Neural progenitor cell (in vitro differentiated cells): ENCODE data around the gene ZNF614.

Experiments used
- EZH2 ChIP-seq: fragments of 200-600 bp; sonication (generic); IDR thresholded peaks from 2 replicates; pipeline ENCODE4 v1.6.1; 2017; ENCODE audit warnings: antibody characterized with exemption, mild to moderate bottlenecking, moderate library complexity
- EZH2phosphoT487 ChIP-seq: fragments of 200-600 bp; sonication (generic); IDR thresholded peaks from 2 replicates; pipeline ENCODE4 v1.6.1; 2017; ENCODE audit warnings: antibody characterized with exemption
- TF ChIP-seq, protein P1 (sequence below): fragments of 200-600 bp; sonication (generic); IDR thresholded peaks from 2 replicates; pipeline ENCODE4 v1.5.1; 2017; ENCODE audit warnings: antibody characterized with exemption, mild to moderate bottlenecking

- TF ChIP-seq EZH2 (no peak), EZH2phosphoT487 (no peak)
- TF ChIP-seq, protein P1, sequence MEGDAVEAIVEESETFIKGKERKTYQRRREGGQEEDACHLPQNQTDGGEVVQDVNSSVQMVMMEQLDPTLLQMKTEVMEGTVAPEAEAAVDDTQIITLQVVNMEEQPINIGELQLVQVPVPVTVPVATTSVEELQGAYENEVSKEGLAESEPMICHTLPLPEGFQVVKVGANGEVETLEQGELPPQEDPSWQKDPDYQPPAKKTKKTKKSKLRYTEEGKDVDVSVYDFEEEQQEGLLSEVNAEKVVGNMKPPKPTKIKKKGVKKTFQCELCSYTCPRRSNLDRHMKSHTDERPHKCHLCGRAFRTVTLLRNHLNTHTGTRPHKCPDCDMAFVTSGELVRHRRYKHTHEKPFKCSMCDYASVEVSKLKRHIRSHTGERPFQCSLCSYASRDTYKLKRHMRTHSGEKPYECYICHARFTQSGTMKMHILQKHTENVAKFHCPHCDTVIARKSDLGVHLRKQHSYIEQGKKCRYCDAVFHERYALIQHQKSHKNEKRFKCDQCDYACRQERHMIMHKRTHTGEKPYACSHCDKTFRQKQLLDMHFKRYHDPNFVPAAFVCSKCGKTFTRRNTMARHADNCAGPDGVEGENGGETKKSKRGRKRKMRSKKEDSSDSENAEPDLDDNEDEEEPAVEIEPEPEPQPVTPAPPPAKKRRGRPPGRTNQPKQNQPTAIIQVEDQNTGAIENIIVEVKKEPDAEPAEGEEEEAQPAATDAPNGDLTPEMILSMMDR = no peak
Measured at GRCh38 chr19:51970718-51971117, 57.5 kb downstream of the ZNF614 start.
